Heart left ventricle (tissue), 16 donors: Measurements from ENCODE around the gene TTC3. TPM values are rescaled to one million over a fixed set of nuclear protein-coding genes. Genes with fewer than 3 reads are reported as not detected.

ENCODE experiments used
- ATAC-seq, 4 donors: fragments of 200-7000 bp; cut with Tn5 transposase; one replicate each; pipeline ENCODE4 v1.9.1; 2020 to 2022; ENCODE audit warnings: moderate library complexity in 4 of 4, mild to moderate bottlenecking in 3 of 4, moderate number of reproducible peaks in 1 of 4
- DNase-seq, 5 donors: peaks; one replicate each; pipeline ENCODE4 v3.0.0-alpha.2; 2020
- H3K27ac ChIP-seq, 12 donors: fragments of 200-600 bp; sonication (generic) in 4 of 12; one replicate each; pipeline versions ENCODE4 v1.5.0 to v1.8.0; 2016 to 2022; ENCODE audit warnings: mild to moderate bottlenecking in 2 of 12
- H3K27me3 ChIP-seq, 9 donors: fragments of 200-600 bp; sonication (generic) in 2 of 9; one replicate each; pipeline versions ENCODE4 v1.5.1 to v1.8.0; 2016 to 2022; ENCODE audit warnings: mild to moderate bottlenecking in 3 of 9
- H3K36me3 ChIP-seq, 9 donors: fragments of 200-600 bp; sonication (generic) in 2 of 9; one replicate each; pipeline versions ENCODE4 v1.5.0 to v1.8.0; 2018 to 2022; ENCODE audit warnings: mild to moderate bottlenecking in 2 of 9
- H3K4me1 ChIP-seq, 12 donors: fragments of 200-600 bp; sonication (generic) in 4 of 12; one replicate each; pipeline versions ENCODE4 v1.5.0 to v1.8.0; 2016 to 2022; ENCODE audit warnings: mild to moderate bottlenecking in 3 of 12
- H3K4me3 ChIP-seq, 12 donors: fragments of 200-600 bp; sonication (generic) in 4 of 12; one replicate each; pipeline versions ENCODE4 v1.5.0 to v1.8.0; 2017 to 2022; ENCODE audit warnings: mild to moderate bottlenecking in 9 of 12, moderate library complexity in 4 of 12
- H3K9me3 ChIP-seq, 12 donors: fragments of 200-600 bp; sonication (generic) in 4 of 12; one replicate each; pipeline versions ENCODE4 v1.5.0 to v1.8.0; 2016 to 2022; ENCODE audit warnings: mild to moderate bottlenecking in 1 of 12
- CTCF ChIP-seq, 12 donors: fragments of 200-600 bp; sonication (generic) in 4 of 12; IDR thresholded peaks; one replicate each; pipeline versions ENCODE4 v1.5.0 to v1.8.0; 2018 to 2022; ENCODE audit warnings: antibody characterized with exemption in 12 of 12, mild to moderate bottlenecking in 5 of 12
- POLR2A ChIP-seq, 2 donors: fragments of 450-650 bp; IDR thresholded peaks; one replicate each; pipeline ENCODE4 v1.6.1; 2017; ENCODE audit warnings: antibody characterized with exemption in 2 of 2, mild to moderate bottlenecking in 2 of 2, moderate library complexity in 2 of 2
- whole genome bisulfite sequencing, 4 donors: extraction: QIAGEN DNeasy Blood & Tissue Kit in 2 of 4; methylation state at CpG; one replicate each; pipeline versions ENCODE4 v1.1.5 to v1.1.7; 2013 to 2018; 5-methylcytosine and 5-hydroxymethylcytosine counted together
- intact Hi-C, 10 donors: fragments of 100-400 bp; cut with DNase I; formaldehyde crosslinking; loops; one replicate each; pipeline versions ENCODE4 v1.11.1 to v1.14.2; 2022
- polyA plus RNA-seq, 2 donors: library from polyadenylated mRNA; stranded (reverse); fragments of 200-250 nt; gene quantifications; one replicate each; pipeline ENCODE4 v1.2.3, GENCODE V29; 2013
- total RNA-seq, 9 donors: library from RNA; depleted of rRNA in 2 of 9; stranded (reverse); fragments of >200 nt in 2 of 9; fragmentation: NEBNext Ultra II Directional in 3 of 9; extraction: Animal tissue kit (Norgen Biotek cat#: 25700) in 3 of 9; gene quantifications; one replicate each; pipeline versions ENCODE4 v1.1.0 to v1.2.4, GENCODE V29; 2016 to 2023
- donor health status: ischemic (EF 13 %, LVEDD 7.1; RV severe dilation, severe dysfunction).
- donor health status: healthy with polysubstance abuse.
- donor health status: DM: no; HTN: yes; CAD: no.
- donor health status: DM: no; HTN: no; CAD: no.
- donor health status: ischemic (EF 25% LVEDD 6.9; RV normal size, moderate dysfunction).
- donor health status: ischemic (EF 25% LVEDD 5.7; RV mildly dilated, moderate dysfunction).
- donor health status: healthy.
- donor health status: DM: yes; HTN: yes; CAD: no.
- donor health status: ischemic (EF 35%, LVEDD 5.7; RV mildly dilated, moderate dysfunction).
- donor health status: nonischemic (EF 11% LVEDD 7.7; RV severe dilation, severe dysfunction).
- donor health status: DM: yes; HTN: yes; CAD: no.
- donor health status: PGD.
- donor health status: ischemic (EF 29% LVEDD 5.4; RV normal size, mild dysfunction).
- donor health status: nonischemic (EF 23%, LVEDD 6.1; RV moderate dilation, normal function).

The TTC3 gene
- total and polyA plus RNA-seq, 11 donors: 15.2 to 72.1 (median 44.5) TPM

GRCh38 chr21:37157938-37158337, 84.9 kb downstream of the TTC3 start:
- Histone ChIP-seq H3K27me3 (no peaks in the 10 kb centered on the region), H3K4me3 (no peak overlapping the region), H3K36me3 (peaks cover 0 to 100% (median 87%) of the 10 kb centered on the region in 9 donors), H3K4me1 (peaks cover 0 to 12% (median 1%) of the 10 kb centered on the region in 12 donors), H3K27ac (no peak overlapping the region), H3K9me3 (no peaks in the 10 kb centered on the region)
- ATAC-seq (no peak), DNase-seq (no peak)
- 82 to 92% (median 90%) methylated on average over 3 of the region's 3 CpGs for WGBS, 4 donors
- intact Hi-C loops: no loop called here
- TF ChIP-seq POLR2A (IDR thresholded peaks at IDR 0.05) (no peak), CTCF (IDR thresholded peaks at IDR 0.05) (no peak)

- intact Hi-C loops: no loop called here
- H3K4me3 ChIP-seq: no peak overlapping the region
- H3K27me3 ChIP-seq: no peaks in the 10 kb centered on the region
- ATAC-seq (no peak), DNase-seq (no peak)
- TF ChIP-seq POLR2A (IDR thresholded peaks at IDR 0.05) (no peak), CTCF (IDR thresholded peaks at IDR 0.05) (no peak)
- H3K4me1 ChIP-seq: peaks cover 0 to 2% (median 0%) of the 10 kb centered on the region in 12 donors
- H3K27ac ChIP-seq: no peak overlapping the region
- WGBS, 4 donors: 92 to 95% (median 93%) methylated on average over 8 of the region's 8 CpGs
- H3K36me3 ChIP-seq: peaks cover 0 to 100% (median 86%) of the 10 kb centered on the region in 9 donors
- no peaks in the 10 kb centered on the region for H3K9me3 ChIP-seq
These were observed 86.2 kb downstream of the TTC3 start for GRCh38 chr21:37159053-37159776.

DNA sequence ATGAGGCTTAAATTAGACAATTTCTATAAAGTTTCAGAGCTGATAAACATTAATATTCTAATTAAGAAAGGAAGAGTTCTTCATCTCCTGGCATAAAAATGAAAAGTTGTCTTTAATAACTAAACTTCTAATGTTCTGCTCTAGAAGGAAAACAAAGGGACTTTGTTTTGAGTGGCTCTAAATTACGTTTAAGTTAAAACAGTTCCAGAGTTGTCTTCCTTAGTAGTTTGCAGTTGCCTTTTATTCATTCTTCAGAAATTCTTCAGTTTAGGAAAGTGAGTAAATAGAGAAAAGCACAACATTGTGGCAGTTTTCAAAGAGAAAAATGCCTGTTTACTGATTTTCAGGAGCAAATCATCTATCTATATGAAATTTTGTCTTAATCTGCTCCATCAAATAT, 86.9 kb downstream of the TTC3 start:
- H3K9me3 ChIP-seq: no peaks in the 10 kb centered on the region
- no peak for DNase-seq
- TF ChIP-seq POLR2A (IDR thresholded peaks at IDR 0.05): no peak
- no peak for TF ChIP-seq CTCF (IDR thresholded peaks at IDR 0.05)
- peaks cover 0 to 100% (median 86%) of the 10 kb centered on the region in 9 donors for H3K36me3 ChIP-seq
- intact Hi-C loops: loop anchor here in 2 of 10 donors (10.0 kb wide), 1 partner anchor 425 kb away; no protein-coding TSS in a partner anchor
- H3K27ac ChIP-seq: no peak overlapping the region
- 78 to 86% (median 84%) methylated on average over 1 of the region's 1 CpG for WGBS, 4 donors
- no peaks in the 10 kb centered on the region for H3K27me3 ChIP-seq
- ATAC-seq: no peak
- H3K4me1 ChIP-seq: peaks cover 0 to 2% (median 0%) of the 10 kb centered on the region in 12 donors
- no peak overlapping the region for H3K4me3 ChIP-seq

DNA sequence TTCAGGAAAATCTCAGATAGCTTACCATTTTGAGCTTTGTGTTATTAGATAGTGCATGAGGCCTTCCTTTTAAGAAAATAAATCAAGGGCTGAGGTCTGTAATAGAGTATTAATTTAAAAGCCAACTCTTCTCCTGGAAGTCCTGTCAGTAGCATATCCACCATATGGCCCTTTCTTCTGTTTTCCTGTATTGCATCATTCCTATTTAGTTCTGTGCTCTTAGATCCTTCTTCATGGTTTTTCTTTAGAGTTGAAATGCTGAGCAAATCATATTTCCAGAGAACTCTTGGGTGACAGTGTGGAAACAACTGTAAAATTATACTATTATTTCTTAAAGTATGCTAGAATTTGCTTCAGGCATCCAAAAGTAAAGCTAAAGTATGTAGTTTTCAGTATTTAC, 91.7 kb downstream of the TTC3 start:
- Histone ChIP-seq H3K9me3 (no peaks in the 10 kb centered on the region), H3K36me3 (peaks cover 0 to 97% (median 85%) of the 10 kb centered on the region in 9 donors), H3K27ac (peak overlapping the region in 1 of 12 donors; percentile 63), H3K27me3 (no peaks in the 10 kb centered on the region), H3K4me3 (no peak overlapping the region), H3K4me1 (peaks cover 0 to 9% (median 0%) of the 10 kb centered on the region in 12 donors)
- intact Hi-C loops: loop anchor here in 2 of 10 donors (10.0 kb wide), 1 partner anchor 420 kb away; no protein-coding TSS in a partner anchor
- DNase-seq: no peak
- ATAC-seq: no peak
- TF ChIP-seq CTCF (IDR thresholded peaks at IDR 0.05) (no peak), POLR2A (IDR thresholded peaks at IDR 0.05) (no peak)
